GM12878 (cell line): ENCODE results near the gene CDK11A. TPM values are rescaled to one million over a fixed set of nuclear protein-coding genes. Genes with fewer than 3 reads are reported as not detected.
A peak's percentile ranks its signal among the peaks of the same experiment; 100 is the strongest.

ENCODE experiments used
- ATF3 ChIP-seq: IDR thresholded peaks from 2 replicates; pipeline ENCODE4 v1.6.1; 2011; ENCODE audit warnings: low read depth, mild to moderate bottlenecking, low read length, moderate library complexity, borderline replicate concordance; ENCODE audit errors: extremely low read depth
- BACH1 ChIP-seq: fragments of 450-650 bp; IDR thresholded peaks from 2 replicates; pipeline ENCODE4 v1.6.1; 2017; ENCODE audit warnings: mild to moderate bottlenecking, borderline replicate concordance
- CBFB ChIP-seq: IDR thresholded peaks from 2 replicates; pipeline ENCODE4 v1.6.1; 2016; ENCODE audit warnings: antibody characterized with exemption, low read depth
- CREM ChIP-seq: IDR thresholded peaks from 2 replicates; pipeline ENCODE4 v1.6.1; 2014; ENCODE audit warnings: antibody characterized with exemption, low read depth
- CTCF ChIP-seq, 3 experiments: IDR thresholded peaks in 2 of 3; conservative IDR thresholded peaks in 1 of 3; 2 replicates each; pipeline ENCODE4 v1.5.1; 2011; ENCODE audit warnings: low read depth in 3 of 3, low read length in 3 of 3, mild to moderate bottlenecking in 3 of 3, control low read depth in 2 of 3, moderate library complexity in 2 of 3, inconsistent platforms in 1 of 3, mixed read lengths in 1 of 3; ENCODE audit not compliant: control insufficient read depth in 2 of 3, insufficient read depth in 1 of 3; ENCODE audit errors: extremely low read depth in 1 of 3
- E2F8 ChIP-seq: fragments of 450-650 bp; IDR thresholded peaks from 2 replicates; pipeline ENCODE4 v1.6.1; 2018; ENCODE audit warnings: mild to moderate bottlenecking, low read depth, moderate library complexity; ENCODE audit not compliant: partially characterized antibody
- E4F1 ChIP-seq: fragments of 450-650 bp; IDR thresholded peaks from 2 replicates; pipeline ENCODE4 v1.6.1; 2018; ENCODE audit warnings: borderline replicate concordance, mild to moderate bottlenecking; ENCODE audit not compliant: partially characterized antibody
- FOXK2 ChIP-seq: fragments of 450-650 bp; IDR thresholded peaks from 2 replicates; pipeline ENCODE4 v1.6.1; 2017; ENCODE audit warnings: mild to moderate bottlenecking, moderate library complexity
- HCFC1 ChIP-seq: fragments of 150-350 bp; IDR thresholded peaks from 2 replicates; pipeline ENCODE4 v1.6.1; 2014; ENCODE audit warnings: low read length
- HDGF ChIP-seq: fragments of 450-650 bp; IDR thresholded peaks from 2 replicates; pipeline ENCODE4 v1.6.1; 2016; ENCODE audit warnings: antibody characterized with exemption
- LARP7 ChIP-seq: fragments of 450-650 bp; IDR thresholded peaks from 2 replicates; pipeline ENCODE4 v1.6.1; 2017; ENCODE audit warnings: mild to moderate bottlenecking
- NBN ChIP-seq: fragments of 450-650 bp; IDR thresholded peaks from 2 replicates; pipeline ENCODE4 v1.6.1; 2016
- NR2C1 ChIP-seq: fragments of 450-650 bp; IDR thresholded peaks from 2 replicates; pipeline ENCODE4 v1.6.1; 2017; ENCODE audit warnings: antibody characterized with exemption, mild to moderate bottlenecking, moderate library complexity
- NR2F1 ChIP-seq: fragments of 450-650 bp; conservative IDR thresholded peaks from 2 replicates; pipeline ENCODE4 v1.6.1; 2017; ENCODE audit warnings: mild to moderate bottlenecking
- PKNOX1 ChIP-seq: fragments of 450-650 bp; IDR thresholded peaks from 2 replicates; pipeline ENCODE4 v1.6.1; 2016; ENCODE audit warnings: mild to moderate bottlenecking
- RB1 ChIP-seq: fragments of 450-650 bp; formaldehyde crosslinking; IDR thresholded peaks from 2 replicates; pipeline ENCODE4 v1.6.1; 2017; ENCODE audit warnings: mild to moderate bottlenecking, borderline replicate concordance
- RBBP5 ChIP-seq: fragments of 200-600 bp; sonication (generic); conservative IDR thresholded peaks from 2 replicates; pipeline ENCODE4 v1.6.1; 2016
- RELA ChIP-seq: fragments of 450-650 bp; IDR thresholded peaks from 2 replicates; pipeline ENCODE4 v1.8.0; 2014; ENCODE audit warnings: borderline replicate concordance; ENCODE audit not compliant: partially characterized antibody
- STAT1 ChIP-seq: fragments of 450-650 bp; conservative IDR thresholded peaks from 2 replicates; pipeline ENCODE4 v1.6.1; 2014; ENCODE audit warnings: antibody characterized with exemption, mild to moderate bottlenecking
- TAF1 ChIP-seq: IDR thresholded peaks from 2 replicates; pipeline ENCODE4 v1.6.1; 2011; ENCODE audit warnings: mild to moderate bottlenecking, low read depth, low read length, borderline replicate concordance
- ZNF207 ChIP-seq: fragments of 450-650 bp; IDR thresholded peaks from 2 replicates; pipeline ENCODE4 v1.6.1; 2014; ENCODE audit warnings: antibody characterized with exemption, mild to moderate bottlenecking, borderline replicate concordance
- polyA plus RNA-seq, 11 experiments: library from polyadenylated mRNA; depleted of rRNA in 4 of 11; unstranded in 6 of 11; stranded (reverse) in 5 of 11; fragments of >200 nt; fragmentation: Nextera tagmentation in 4 of 11; fragmentation: Illumina TruSeq in 1 of 11; extraction: Ambion mirVana in 4 of 11; extraction: Trizol in 1 of 11; gene quantifications; 1 replicate in 1 of 11; 2 replicates in 10 of 11; pipeline versions ENCODE4 v1.2.1 to v1.2.3, GENCODE V29; 2011 to 2016; ENCODE audit warnings: inconsistent platforms in 2 of 11, missing spikeins in 2 of 11, low read depth in 1 of 11
- total RNA-seq, 4 experiments: library from RNA; depleted of rRNA in 3 of 4; stranded (reverse); fragments of >200 nt in 3 of 4; fragmentation: Illumina TruSeq in 1 of 4; extraction: Trizol in 1 of 4; gene quantifications; 2 replicates each; pipeline versions ENCODE4 v1.2.1 to v1.2.3, GENCODE V29; 2013 to 2021

The CDK11A gene
- total and polyA plus RNA-seq, 10 of the 15 experiments (the other 5 are each of a cell fraction or from before 2014, with no cell fraction given): 5.1 to 46.0 (median 25.9) TPM

DNA sequence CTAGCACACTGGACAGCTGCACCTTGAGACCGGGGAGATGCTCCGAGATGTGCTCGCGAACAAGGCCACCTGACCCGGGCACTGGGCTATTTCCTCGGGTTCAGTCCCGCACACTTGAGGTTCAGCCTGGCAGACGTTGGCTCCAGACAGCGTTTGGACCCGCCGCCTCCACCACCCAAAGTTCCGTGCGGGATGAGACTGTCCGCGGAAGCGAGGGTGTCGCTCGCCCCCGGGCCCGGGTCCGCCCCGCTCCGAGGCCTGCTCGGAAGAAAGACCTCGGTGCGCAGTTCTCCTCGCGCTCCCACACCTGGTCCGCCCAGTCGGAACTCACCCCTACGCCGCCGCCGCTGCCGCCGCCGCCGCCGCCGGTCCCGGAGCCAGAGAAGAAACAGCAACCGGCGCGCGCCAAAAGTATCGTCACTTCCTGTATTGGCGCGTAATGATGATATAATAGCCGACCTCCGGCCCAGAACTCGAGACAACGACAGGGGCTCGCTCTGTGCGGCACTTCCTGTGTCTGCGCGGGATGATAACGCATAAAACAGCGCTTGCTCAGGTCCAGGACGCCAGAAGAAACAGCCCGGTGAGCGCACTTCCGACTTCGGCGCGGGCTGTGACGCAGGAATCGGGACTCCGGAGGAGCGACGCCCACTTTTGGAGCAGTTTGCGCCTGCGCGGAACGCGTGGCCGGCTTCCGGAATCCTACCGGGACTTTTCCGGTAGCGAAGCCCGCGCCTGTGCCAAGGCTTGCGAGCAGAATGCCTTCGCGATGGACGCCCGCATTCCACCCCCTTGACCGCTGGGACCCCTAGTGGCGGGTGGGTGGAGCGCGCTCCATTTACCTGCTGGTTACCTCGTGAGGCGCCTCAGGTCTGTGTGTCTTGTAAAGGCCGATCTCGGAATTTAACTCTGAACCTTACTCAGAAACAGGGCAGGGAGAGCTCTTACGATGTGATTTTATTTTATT lies 65.3 kb downstream of the CDK11A start, which contains the start of gene CDK11B (continued):
- peak; percentile 93; the same call in 1 of the 2 replicates for TF ChIP-seq RB1
- TF ChIP-seq NBN: peak; percentile 99
- peak; percentile 36; the same call in 1 of the 2 replicates for TF ChIP-seq NR2F1
- TF ChIP-seq BACH1: 0 out of 2 replicates have a peak, but pooled peaks have one; percentile 26
- peak; percentile 94 for TF ChIP-seq E4F1
- TF ChIP-seq ATF3: peak; percentile 81; the same call in 1 of the 2 replicates
- peak; percentile 80 for TF ChIP-seq NR2C1
- TF ChIP-seq LARP7: 0 out of 2 replicates have a peak, but pooled peaks have one; percentile 28
- TF ChIP-seq PKNOX1: peak; percentile 15; the same call in 1 of the 2 replicates
- TF ChIP-seq HDGF: 0 out of 2 replicates have a peak, but pooled peaks have one; percentile 50
- TF ChIP-seq E2F8: peak; percentile 97
- peak; percentile 99 for TF ChIP-seq CREM
- TF ChIP-seq ZNF207: peak; percentile 97
- TF ChIP-seq RBBP5: peak; percentile 81; the same call in 1 of the 2 replicates
- peak in 1 of 3 experiments; percentile 20; a peak in 1 of 6 replicates for TF ChIP-seq CTCF (IDR thresholded peaks at IDR 0.05 in 2 of 3, conservative IDR thresholded peaks at IDR 0.05 in 1 of 3; ENCODE audit: control insufficient read depth in 2 of 3, extremely low read depth in 1 of 3, insufficient read depth in 1 of 3, low read depth in 3 of 3, low read length in 3 of 3)
- peak; percentile 60 for TF ChIP-seq HCFC1
- TF ChIP-seq STAT1: 0 out of 2 replicates have a peak, but pooled peaks have one; percentile 41
- TF ChIP-seq CBFB: peak; percentile 23; the same call in 1 of the 2 replicates
- TF ChIP-seq TAF1: peak; percentile 45; the same call in 1 of the 2 replicates
- TF ChIP-seq RELA: peak; percentile 82
- TF ChIP-seq FOXK2: peak; percentile 77
